Subcutaneous abdominal adipose tissue (tissue), 5 donors: Measurements from ENCODE around the gene TEX261.
A peak's percentile ranks its signal among the peaks of the same experiment; 100 is the strongest.
"Not testable (repeated sequence)": the region's sequence is repeated elsewhere in the genome, so short reads cannot be mapped to it uniquely, and the experiment has no call there.

ENCODE experiments used
- H3K27ac ChIP-seq: one replicate; pipeline ENCODE4 v1.7.0; 2013; ENCODE audit warnings: low read depth, mild to moderate bottlenecking, inconsistent platforms, low read length, moderate library complexity
- H3K27me3 ChIP-seq, 5 donors: one replicate each; pipeline ENCODE4 v1.7.0; 2013; ENCODE audit warnings: low read length in 5 of 5, inconsistent platforms in 1 of 5; ENCODE audit not compliant: control insufficient read depth in 5 of 5, insufficient read depth in 4 of 5
- H3K36me3 ChIP-seq, 5 donors: one replicate each; pipeline ENCODE4 v1.7.0; 2013; ENCODE audit warnings: low read length in 5 of 5; ENCODE audit not compliant: control insufficient read depth in 5 of 5, insufficient read depth in 5 of 5
- H3K4me1 ChIP-seq, 5 donors: one replicate each; pipeline ENCODE4 v1.7.0; 2013; ENCODE audit warnings: low read length in 5 of 5, mild to moderate bottlenecking in 3 of 5, moderate library complexity in 1 of 5; ENCODE audit not compliant: control insufficient read depth in 5 of 5, insufficient read depth in 5 of 5
- H3K4me3 ChIP-seq, 5 donors: one replicate each; pipeline ENCODE4 v1.7.0; 2013; ENCODE audit warnings: low read length in 5 of 5, low read depth in 1 of 5
- H3K9ac ChIP-seq, 5 donors: one replicate each; pipeline ENCODE4 v1.7.0; 2013; ENCODE audit warnings: low read length in 5 of 5, mild to moderate bottlenecking in 4 of 5, moderate library complexity in 3 of 5
- H3K9me3 ChIP-seq, 5 donors: one replicate each; pipeline ENCODE4 v1.7.0; 2013; ENCODE audit warnings: low read length in 5 of 5; ENCODE audit not compliant: control insufficient read depth in 5 of 5
- donor health status: healthy.
- donor health status: healthy.
- donor health status: healthy.
- donor health status: healthy.
- donor health status: healthy.

TEX261 gene

DNA sequence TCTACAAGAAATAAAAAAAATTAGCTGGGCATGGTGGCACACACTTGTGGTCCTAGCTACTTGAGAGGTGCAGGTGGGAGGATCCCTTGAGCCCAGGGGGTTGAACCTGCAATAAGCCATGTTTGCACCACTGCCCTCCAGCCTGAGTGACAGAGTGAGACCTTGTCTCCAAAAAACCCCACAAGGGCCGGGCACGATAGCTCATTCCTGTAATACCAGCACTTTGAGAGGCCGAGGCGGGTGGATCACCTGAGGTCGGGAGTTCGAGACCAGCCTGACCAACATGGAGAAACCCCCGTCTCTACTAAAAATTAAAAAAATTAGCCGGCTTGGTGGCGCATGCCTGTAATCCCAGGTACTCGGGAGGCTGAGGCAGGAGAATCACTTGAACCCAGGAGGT lies 5.3 kb upstream of the TEX261 start:
- not testable (repeated sequence) for H3K4me3 ChIP-seq, H3K27me3 ChIP-seq, H3K27ac ChIP-seq, H3K9ac ChIP-seq, H3K9me3 ChIP-seq, H3K36me3 ChIP-seq
- peaks cover 0 to 17% (median 14%) of the 10 kb centered on the region in 5 donors for H3K4me1 ChIP-seq

DNA sequence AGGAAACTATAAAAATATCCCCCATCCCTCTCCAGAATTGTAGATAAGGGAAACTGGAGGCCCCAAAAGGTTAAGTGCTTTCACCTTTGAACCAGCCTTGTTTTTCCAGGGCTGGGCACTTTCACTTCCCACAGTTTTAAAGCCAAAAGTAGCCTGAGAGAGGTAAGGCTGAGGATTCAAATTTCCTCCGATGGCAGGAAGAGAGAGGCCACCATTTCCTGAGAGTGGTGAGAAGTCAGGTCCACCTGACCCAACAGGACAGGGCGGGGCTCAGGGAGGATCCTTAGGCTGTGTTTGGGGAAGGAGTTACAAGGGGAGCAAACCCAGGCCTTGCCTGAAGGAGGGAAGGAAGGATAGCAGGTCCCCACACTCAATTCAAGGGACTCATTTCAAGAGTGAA lies 4.7 kb upstream of the TEX261 start:
- Histone ChIP-seq H3K27me3 (peaks cover 0 to 6% (median 0%) of the 10 kb centered on the region in 5 donors), H3K27ac (no peak overlapping the region), H3K9ac (no peak overlapping the region), H3K4me1 (peaks cover 0 to 18% (median 14%) of the 10 kb centered on the region in 5 donors), H3K36me3 (no peaks in the 10 kb centered on the region), H3K9me3 (no peaks in the 10 kb centered on the region), H3K4me3 (no peak overlapping the region)

DNA sequence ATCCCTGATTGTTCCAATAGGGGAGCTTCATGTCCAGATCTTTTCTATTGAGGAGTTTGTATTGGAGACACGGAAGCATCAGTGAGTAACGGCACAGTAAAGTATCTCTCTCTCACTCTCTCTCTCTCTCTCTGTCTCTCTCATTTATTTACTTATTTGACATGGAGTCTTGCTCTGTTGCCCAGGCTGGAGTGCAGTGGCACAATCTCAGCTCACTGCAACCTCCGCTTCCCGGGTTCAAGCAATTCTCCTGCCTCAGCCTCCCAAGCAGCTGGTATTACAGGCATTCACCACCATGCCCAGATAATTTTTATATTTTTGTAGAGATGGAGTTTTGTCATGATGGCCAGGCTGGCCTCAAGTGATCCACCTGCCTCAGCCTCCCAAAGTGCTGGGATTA lies 4.2 kb upstream of the TEX261 start:
- peaks cover 3 to 22% (median 19%) of the 10 kb centered on the region in 5 donors for H3K4me1 ChIP-seq
- H3K9ac ChIP-seq, H3K36me3 ChIP-seq, H3K27ac ChIP-seq, H3K4me3 ChIP-seq, H3K27me3 ChIP-seq, H3K9me3 ChIP-seq: not testable (repeated sequence)

DNA sequence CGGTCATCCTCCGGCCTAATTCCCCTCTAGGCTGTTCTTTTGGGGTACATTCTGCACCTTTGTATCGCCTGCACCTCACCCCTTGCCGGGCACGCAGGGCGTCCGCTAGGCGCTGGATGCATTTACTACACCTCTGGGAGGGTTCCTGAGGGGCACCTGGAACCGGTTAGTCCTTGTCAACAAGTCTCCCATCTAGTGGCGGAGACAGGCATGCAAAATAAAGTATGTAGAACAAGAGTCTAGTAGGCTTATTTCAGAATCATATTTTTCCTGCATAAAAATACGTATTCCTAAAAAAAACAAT lies 705 bp upstream of the TEX261 start:
- Histone ChIP-seq H3K9ac (peak overlapping the region in 4 of 5 donors; percentile 57 to 80 (median 72)), H3K4me1 (peaks cover 12 to 29% (median 24%) of the 10 kb centered on the region in 5 donors), H3K27me3 (no peaks in the 10 kb centered on the region), H3K27ac (no peak overlapping the region), H3K9me3 (no peaks in the 10 kb centered on the region), H3K36me3 (peaks cover 0 to 16% (median 15%) of the 10 kb centered on the region in 5 donors), H3K4me3 (peak overlapping the region; percentile 83 to 91 (median 85))

- Histone ChIP-seq H3K9me3 (no peaks in the 10 kb centered on the region), H3K27ac (peak overlapping the region; percentile 42), H3K4me1 (peaks cover 12 to 29% (median 24%) of the 10 kb centered on the region in 5 donors), H3K36me3 (peaks cover 5 to 28% (median 27%) of the 10 kb centered on the region in 5 donors), H3K4me3 (peak overlapping the region; percentile 87 to 94 (median 91)), H3K9ac (peak overlapping the region; percentile 88 to 99 (median 95)), H3K27me3 (no peaks in the 10 kb centered on the region)
Observed at GRCh38 chr2:70994009-70994698, 519 bp downstream of the TEX261 start.

DNA sequence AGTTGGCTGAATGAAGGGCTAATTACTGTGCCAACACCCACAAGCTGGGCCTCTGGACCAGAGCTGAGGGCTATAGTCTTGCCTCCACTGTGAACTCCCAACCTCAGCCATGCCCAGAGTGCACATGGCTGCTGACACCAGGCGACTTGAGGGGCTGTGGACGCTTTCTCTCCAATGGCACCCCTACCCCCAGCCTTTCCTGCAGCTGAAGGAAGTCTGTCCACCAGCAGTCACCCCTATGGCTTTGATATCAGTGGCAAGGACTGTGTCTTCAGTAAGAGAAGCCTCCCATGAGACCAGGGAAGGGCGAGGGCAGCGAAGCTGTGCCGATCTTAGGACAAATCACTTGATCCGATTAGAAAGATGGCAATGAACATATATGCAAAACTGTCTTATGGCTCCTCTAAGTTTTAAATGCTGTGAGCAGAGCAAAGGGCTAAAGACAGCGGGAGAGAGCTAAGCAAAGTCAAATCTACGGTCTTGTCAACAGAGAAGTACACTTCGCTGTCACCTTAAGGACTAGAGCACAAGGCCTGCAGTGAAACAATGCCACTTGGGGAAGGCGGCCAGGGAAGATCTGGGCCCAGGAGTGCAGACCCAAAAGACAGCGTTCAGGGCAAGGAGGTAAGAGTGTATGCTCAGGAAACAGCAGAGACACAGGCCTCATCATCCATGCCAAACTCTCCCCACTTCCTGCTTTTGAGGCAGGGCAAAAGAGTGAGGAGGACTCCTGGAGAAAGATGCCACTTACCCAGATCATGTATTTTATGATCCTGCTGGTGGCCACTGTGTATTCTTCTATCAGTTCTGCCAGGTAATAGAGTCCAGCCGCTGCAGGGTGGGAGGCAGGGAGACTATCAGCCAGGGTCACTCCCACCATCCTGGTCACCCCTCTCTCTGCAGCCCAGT lies 1.5 kb downstream of the TEX261 start:
- H3K9ac ChIP-seq = peak overlapping the region; percentile 88 to 99 (median 95)

GRCh38 chr2:70991742-70992141 lies 2.9 kb downstream of the TEX261 start:
- Histone ChIP-seq H3K9me3 (no peaks in the 10 kb centered on the region), H3K4me3 (no peak overlapping the region), H3K36me3 (peaks cover 5 to 51% (median 48%) of the 10 kb centered on the region in 5 donors), H3K27me3 (no peaks in the 10 kb centered on the region), H3K4me1 (peaks cover 15 to 45% (median 40%) of the 10 kb centered on the region in 5 donors), H3K27ac (no peak overlapping the region), H3K9ac (peak overlapping the region in 2 of 5 donors; percentile 1 to 17)

More for the DNA sequence above, 1.5 kb downstream of the TEX261 start:
- Histone ChIP-seq H3K9me3 (no peaks in the 10 kb centered on the region), H3K27me3 (no peaks in the 10 kb centered on the region), H3K36me3 (peaks cover 5 to 38% (median 37%) of the 10 kb centered on the region in 5 donors), H3K4me3 (peak overlapping the region; percentile 87 to 94 (median 91)), H3K27ac (peak overlapping the region; percentile 42), H3K4me1 (peaks cover 12 to 33% (median 26%) of the 10 kb centered on the region in 5 donors)

DNA sequence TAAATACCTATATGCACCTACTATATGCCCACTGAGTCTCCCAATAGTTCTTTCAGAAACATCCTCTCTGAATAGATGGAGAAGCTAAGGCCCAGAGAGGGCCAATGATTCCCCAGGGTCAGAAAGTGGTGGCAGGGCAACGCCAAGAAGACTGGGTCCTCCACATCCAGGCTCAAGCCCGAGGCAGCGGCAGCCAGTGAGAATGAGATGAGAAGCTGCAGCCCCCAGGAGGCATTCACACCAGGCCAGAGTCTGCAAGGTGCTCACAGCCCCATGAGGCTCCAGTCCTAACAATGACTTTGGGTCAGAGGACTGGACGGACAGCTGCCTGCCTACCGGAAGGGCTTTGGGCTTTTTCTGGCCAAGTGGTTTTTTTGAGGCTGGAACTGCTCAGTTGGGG lies 3.5 kb downstream of the TEX261 start:
- Histone ChIP-seq H3K27me3 (no peaks in the 10 kb centered on the region), H3K27ac (no peak overlapping the region), H3K4me3 (no peak overlapping the region), H3K9me3 (no peaks in the 10 kb centered on the region), H3K36me3 (peaks cover 5 to 57% (median 54%) of the 10 kb centered on the region in 5 donors), H3K9ac (peak overlapping the region in 1 of 5 donors; percentile 1), H3K4me1 (peaks cover 15 to 45% (median 40%) of the 10 kb centered on the region in 5 donors)

GRCh38 chr2:70990216-70990615 lies 4.5 kb downstream of the TEX261 start:
- peaks cover 15 to 43% (median 39%) of the 10 kb centered on the region in 5 donors for H3K4me1 ChIP-seq
- no peaks in the 10 kb centered on the region for H3K27me3 ChIP-seq
- no peak overlapping the region for H3K4me3 ChIP-seq
- H3K9me3 ChIP-seq = no peaks in the 10 kb centered on the region
- peak overlapping the region in 1 of 5 donors; percentile 21 for H3K9ac ChIP-seq
- H3K27ac ChIP-seq = no peak overlapping the region
- H3K36me3 ChIP-seq = peaks cover 5 to 64% (median 60%) of the 10 kb centered on the region in 5 donors
